SJCRH30 (cell line): ENCODE data around the gene COL9A1. TPM values are rescaled to one million over a fixed set of nuclear protein-coding genes. Genes with fewer than 3 reads are reported as not detected.
"Not testable (repeated sequence)": the region's sequence is repeated elsewhere in the genome, so short reads cannot be mapped to it uniquely, and the experiment has no call there.

Experiments
- DNase-seq, 2 experiments: peaks; one replicate each; pipeline ENCODE4 v3.0.0-alpha.2; 2015 to 2020
- H3K27ac ChIP-seq: fragments of 250-450 bp; sonication (Bioruptor Pico); 2 replicates; pipeline ENCODE4 v1.5.1; 2020; ENCODE audit warnings: mild to moderate bottlenecking, moderate library complexity
- H3K27me3 ChIP-seq: fragments of 250-450 bp; sonication (Bioruptor Pico); 2 replicates; pipeline ENCODE4 v1.5.1; 2020; ENCODE audit warnings: mild to moderate bottlenecking, moderate library complexity
- H3K36me3 ChIP-seq: fragments of 250-450 bp; sonication (Bioruptor Pico); 2 replicates; pipeline ENCODE4 v1.5.1; 2020; ENCODE audit warnings: mild to moderate bottlenecking, moderate library complexity
- H3K4me1 ChIP-seq: fragments of 250-450 bp; sonication (Bioruptor Pico); 2 replicates; pipeline ENCODE4 v1.5.1; 2020; ENCODE audit warnings: mild to moderate bottlenecking, moderate library complexity
- H3K4me3 ChIP-seq: fragments of 250-450 bp; sonication (Bioruptor Pico); 2 replicates; pipeline ENCODE4 v1.5.1; 2020; ENCODE audit warnings: mild to moderate bottlenecking, moderate library complexity
- H3K9me3 ChIP-seq: fragments of 250-450 bp; sonication (Bioruptor Pico); replicated peaks from 2 replicates; pipeline ENCODE4 v1.5.1; 2020; ENCODE audit warnings: mild to moderate bottlenecking, moderate library complexity
- total RNA-seq: library from RNA; depleted of rRNA; stranded (reverse); fragments of >200 nt; shearing (Covaris generic); gene quantifications from 2 replicates; pipeline ENCODE4 v1.2.3, GENCODE V29; 2014

The COL9A1 gene
- total RNA-seq, 1 experiment from 2014 or later: 4.8 TPM

GRCh38 chr6:70310063-70310694 lies 7.3 kb upstream of the COL9A1 start:
- peak in 1 of 2 experiments; percentile 73 for DNase-seq
- H3K27me3 ChIP-seq: no peaks in the 10 kb centered on the region
- no peaks in the 10 kb centered on the region for H3K9me3 ChIP-seq
- H3K4me1 ChIP-seq: peaks cover 50% of the 10 kb centered on the region
- no peak overlapping the region for H3K4me3 ChIP-seq
- no peak overlapping the region for H3K27ac ChIP-seq
- no peaks in the 10 kb centered on the region for H3K36me3 ChIP-seq

GRCh38 chr6:70309243-70309642 lies 6.4 kb upstream of the COL9A1 start:
- Histone ChIP-seq H3K27ac (peak overlapping the region; percentile 64), H3K27me3 (no peaks in the 10 kb centered on the region), H3K4me3 (no peak overlapping the region), H3K36me3 (no peaks in the 10 kb centered on the region), H3K9me3 (no peaks in the 10 kb centered on the region), H3K4me1 (peaks cover 58% of the 10 kb centered on the region)
- peak in 1 of 2 experiments; percentile 50 for DNase-seq

- DNase-seq, H3K36me3 ChIP-seq, H3K27me3 ChIP-seq, H3K9me3 ChIP-seq, H3K4me3 ChIP-seq: not testable (repeated sequence)
- H3K4me1 ChIP-seq: peaks cover 53% of the 10 kb centered on the region
- H3K27ac ChIP-seq: peak overlapping the region; percentile 64; the same call in 1 of the 2 replicates
Measured at GRCh38 chr6:70308142-70308541, 5.3 kb upstream of the COL9A1 start.

- DNase-seq: no peak
- no peaks in the 10 kb centered on the region for H3K27me3 ChIP-seq
- H3K4me1 ChIP-seq: peaks cover 44% of the 10 kb centered on the region
- no peak overlapping the region for H3K4me3 ChIP-seq
- H3K27ac ChIP-seq: no peak overlapping the region
- H3K9me3 ChIP-seq: no peaks in the 10 kb centered on the region
- H3K36me3 ChIP-seq: no peaks in the 10 kb centered on the region
Measured at GRCh38 chr6:70307008-70307407, 4.1 kb upstream of the COL9A1 start.

GRCh38 chr6:70304616-70305015 lies 1.7 kb upstream of the COL9A1 start:
- no peaks in the 10 kb centered on the region for H3K27me3 ChIP-seq
- H3K36me3 ChIP-seq: no peaks in the 10 kb centered on the region
- peaks cover 26% of the 10 kb centered on the region for H3K4me1 ChIP-seq
- peak; percentile 33 to 68 for DNase-seq
- H3K27ac ChIP-seq: no peak overlapping the region
- no peaks in the 10 kb centered on the region for H3K9me3 ChIP-seq
- H3K4me3 ChIP-seq: no peak overlapping the region

- no peak overlapping the region for H3K27ac ChIP-seq
- H3K36me3 ChIP-seq: no peaks in the 10 kb centered on the region
- DNase-seq: peak; percentile 66 to 80
- H3K4me1 ChIP-seq: peaks cover 5% of the 10 kb centered on the region
- H3K4me3 ChIP-seq: no peak overlapping the region
- no peaks in the 10 kb centered on the region for H3K9me3 ChIP-seq
- H3K27me3 ChIP-seq: no peaks in the 10 kb centered on the region
Measured at GRCh38 chr6:70299456-70299855, 3.4 kb downstream of the COL9A1 start.

DNA sequence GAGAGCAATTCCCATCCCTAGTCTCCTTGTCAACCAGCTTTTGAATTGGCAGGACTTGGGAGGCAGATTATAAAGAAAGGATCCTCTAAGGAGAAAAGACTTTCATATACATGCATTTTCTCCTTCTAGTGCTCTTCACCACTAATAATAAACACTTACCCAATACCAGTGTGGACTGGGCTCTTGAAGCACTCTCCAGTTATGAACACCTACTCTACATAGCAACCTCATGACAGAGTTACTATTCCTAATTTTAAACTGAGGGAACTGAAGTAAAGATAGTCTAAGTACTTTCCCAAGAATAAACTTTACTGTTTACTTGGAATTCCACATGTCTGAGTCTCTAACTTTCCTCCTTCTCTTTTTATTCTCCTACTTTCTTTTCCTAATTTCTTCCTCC lies 4.8 kb downstream of the COL9A1 start:
- H3K4me3 ChIP-seq: no peak overlapping the region
- no peaks in the 10 kb centered on the region for H3K9me3 ChIP-seq
- H3K36me3 ChIP-seq: no peaks in the 10 kb centered on the region
- DNase-seq: no peak
- H3K27me3 ChIP-seq: no peaks in the 10 kb centered on the region
- H3K27ac ChIP-seq: no peak overlapping the region
- no peaks in the 10 kb centered on the region for H3K4me1 ChIP-seq

DNA sequence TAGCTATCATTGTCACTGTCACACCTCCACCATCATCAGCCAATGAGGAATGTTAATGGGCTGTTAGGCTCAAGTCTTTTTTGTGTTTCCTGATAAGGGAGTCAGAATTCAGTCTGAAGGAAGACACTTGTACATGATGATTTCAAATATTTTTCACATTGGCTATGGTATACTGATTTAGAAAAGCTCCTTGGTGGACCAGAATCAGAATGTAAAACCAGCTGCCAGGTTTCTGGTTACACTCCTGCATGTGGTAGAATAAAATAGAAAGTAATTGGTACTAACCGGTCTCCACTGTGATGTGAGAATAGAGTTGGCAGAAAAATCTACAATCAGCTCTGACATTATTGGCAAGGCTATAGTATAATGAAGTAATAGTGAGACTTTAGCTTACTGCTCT lies 10.7 kb downstream of the COL9A1 start:
- no peaks in the 10 kb centered on the region for H3K36me3 ChIP-seq
- no peaks in the 10 kb centered on the region for H3K27me3 ChIP-seq
- no peaks in the 10 kb centered on the region for H3K9me3 ChIP-seq
- H3K27ac ChIP-seq: no peak overlapping the region
- no peak for DNase-seq
- no peak overlapping the region for H3K4me3 ChIP-seq
- no peaks in the 10 kb centered on the region for H3K4me1 ChIP-seq

- no peaks in the 10 kb centered on the region for H3K27me3 ChIP-seq
- no peak overlapping the region for H3K27ac ChIP-seq
- no peak overlapping the region for H3K4me3 ChIP-seq
- H3K4me1 ChIP-seq: no peaks in the 10 kb centered on the region
- no peaks in the 10 kb centered on the region for H3K9me3 ChIP-seq
- no peaks in the 10 kb centered on the region for H3K36me3 ChIP-seq
- DNase-seq: no peak
Measured at GRCh38 chr6:70289299-70289698, 13.6 kb downstream of the COL9A1 start.

DNA sequence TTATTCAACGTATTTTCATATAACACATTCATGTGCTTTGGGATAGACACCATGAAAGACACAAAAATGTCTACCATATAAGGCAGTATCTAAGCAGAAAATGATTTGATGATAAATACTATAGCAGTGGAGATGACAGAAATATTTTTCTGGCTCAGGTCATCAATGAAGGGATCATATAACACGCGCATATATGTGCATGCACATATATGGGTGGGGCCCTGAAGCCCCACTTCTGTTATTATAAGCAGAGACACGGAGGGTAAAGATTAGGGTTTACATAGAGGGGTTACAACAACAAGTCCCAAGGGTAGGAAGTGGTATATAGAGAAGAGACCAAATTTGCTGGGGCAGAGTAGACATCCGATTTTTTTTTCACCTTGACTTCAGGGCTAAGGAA lies 16.0 kb downstream of the COL9A1 start:
- Histone ChIP-seq H3K27ac (no peak overlapping the region), H3K9me3 (no peaks in the 10 kb centered on the region), H3K4me3 (no peak overlapping the region), H3K27me3 (no peaks in the 10 kb centered on the region), H3K4me1 (no peaks in the 10 kb centered on the region), H3K36me3 (no peaks in the 10 kb centered on the region)
- no peak for DNase-seq

- no peaks in the 10 kb centered on the region for H3K4me1 ChIP-seq
- no peaks in the 10 kb centered on the region for H3K36me3 ChIP-seq
- DNase-seq: no peak
- H3K27ac ChIP-seq: no peak overlapping the region
- no peaks in the 10 kb centered on the region for H3K9me3 ChIP-seq
- H3K27me3 ChIP-seq: no peaks in the 10 kb centered on the region
- H3K4me3 ChIP-seq: no peak overlapping the region
Measured at GRCh38 chr6:70285201-70285600, 17.7 kb downstream of the COL9A1 start.

DNA sequence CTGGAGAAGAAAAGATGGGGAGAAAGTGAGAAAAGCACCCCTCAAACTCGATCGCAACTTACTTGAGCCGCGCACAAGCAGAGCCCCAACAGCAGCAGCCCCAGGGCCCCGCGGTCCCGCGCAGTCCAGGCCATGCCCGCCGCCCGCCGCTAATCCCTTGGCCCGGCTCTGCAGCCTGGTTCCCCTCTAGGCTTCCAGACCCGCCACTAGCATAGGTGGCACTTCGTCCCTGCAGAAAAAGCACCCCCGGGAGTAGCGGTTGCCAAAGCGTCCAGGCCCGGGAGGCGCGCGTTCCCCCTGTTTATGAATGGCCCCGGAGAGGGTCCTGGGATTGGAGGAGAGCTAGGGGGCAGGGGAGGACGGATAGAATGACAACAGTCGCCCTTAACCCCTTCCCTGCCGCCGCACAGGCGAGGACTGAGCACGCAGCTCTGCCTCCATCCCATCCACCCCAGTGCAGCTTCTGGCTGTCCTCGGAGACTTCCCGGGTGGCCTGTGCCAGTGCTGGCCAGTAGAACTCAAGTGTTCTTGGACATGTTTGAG lies 19.9 kb downstream of the COL9A1 start:
- no peaks in the 10 kb centered on the region for H3K36me3 ChIP-seq
- H3K27ac ChIP-seq: no peak overlapping the region
- H3K4me3 ChIP-seq: peak overlapping the region; percentile 46
- no peaks in the 10 kb centered on the region for H3K9me3 ChIP-seq
- no peaks in the 10 kb centered on the region for H3K27me3 ChIP-seq
- peak in 1 of 2 experiments; percentile 27 for DNase-seq
- no peaks in the 10 kb centered on the region for H3K4me1 ChIP-seq

DNA sequence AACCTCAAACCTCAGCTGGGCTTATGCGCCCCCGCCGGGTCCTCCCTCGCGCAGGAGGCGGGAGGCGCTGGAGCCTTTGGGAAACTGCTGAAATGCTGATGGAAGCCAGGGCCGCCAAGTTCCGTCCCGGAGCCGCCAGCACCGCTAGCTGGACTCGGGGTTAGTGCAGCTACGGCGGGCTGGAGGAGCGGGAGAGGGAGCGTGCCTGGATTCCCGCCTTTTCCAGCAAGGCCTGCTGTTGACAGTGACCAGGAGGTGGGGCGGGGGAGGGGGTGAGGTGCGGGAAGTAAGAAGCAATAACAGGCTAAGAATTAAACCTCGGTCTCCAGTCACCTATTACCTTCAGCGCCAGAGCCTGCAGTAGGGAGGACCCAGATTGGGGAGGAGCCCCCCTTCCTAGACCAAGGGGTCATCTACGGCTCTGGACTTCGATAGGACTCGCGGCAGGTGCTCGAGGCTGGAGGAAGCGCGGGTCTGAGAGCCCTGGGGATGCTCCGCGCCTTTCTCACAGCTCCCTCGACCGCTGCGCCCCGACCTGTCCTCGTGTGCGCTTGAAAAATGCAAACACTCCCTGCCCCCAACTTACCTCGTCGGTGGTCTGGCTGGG lies 20.5 kb downstream of the COL9A1 start:
- Histone ChIP-seq H3K27me3 (no peaks in the 10 kb centered on the region), H3K4me3 (peak overlapping the region; percentile 46), H3K27ac (no peak overlapping the region), H3K4me1 (peaks cover 3% of the 10 kb centered on the region; the same call in 1 of the 2 replicates), H3K9me3 (no peaks in the 10 kb centered on the region), H3K36me3 (no peaks in the 10 kb centered on the region)
- DNase-seq: no peak

GRCh38 chr6:70281923-70282311 lies 21.0 kb downstream of the COL9A1 start:
- Histone ChIP-seq H3K36me3 (no peaks in the 10 kb centered on the region), H3K27ac (no peak overlapping the region), H3K9me3 (no peaks in the 10 kb centered on the region), H3K27me3 (no peaks in the 10 kb centered on the region), H3K4me1 (peaks cover 3% of the 10 kb centered on the region; the same call in 1 of the 2 replicates), H3K4me3 (no peak overlapping the region; the same call in 1 of the 2 replicates)
- DNase-seq: no peak

- H3K27ac ChIP-seq: no peak overlapping the region
- DNase-seq: no peak
- H3K27me3 ChIP-seq: no peaks in the 10 kb centered on the region
- H3K4me3 ChIP-seq: no peak overlapping the region
- peaks cover 3% of the 10 kb centered on the region; the same call in 1 of the 2 replicates for H3K4me1 ChIP-seq
- H3K36me3 ChIP-seq: no peaks in the 10 kb centered on the region
- no peaks in the 10 kb centered on the region for H3K9me3 ChIP-seq
Measured at GRCh38 chr6:70280400-70280853, 22.5 kb downstream of the COL9A1 start.
